HepG2 (cell line): ENCODE data around the gene PRXL2B. TPM values are rescaled to one million over a fixed set of nuclear protein-coding genes. Genes with fewer than 3 reads are reported as not detected.

ENCODE experiments used
- ATAC-seq: fragments of 200-7000 bp; cut with Tn5 transposase; 3 replicates; pipeline ENCODE4 v1.9.1; 2020; ENCODE audit warnings: mild to moderate bottlenecking, moderate library complexity
- BruUV-seq: library from RNA; stranded (reverse); fragments of 400-500 nt; replicated peaks from 2 replicates; lab custom pipeline; 2021; lab: Mats Ljungman, UMichigan
- CTCF ChIA-PET: fragments of 300-600 bp; formaldehyde crosslinking; extraction: SDS; loops from one replicate; lab custom pipeline; 2021; ENCODE audit warnings: low total read pairs, inconsistent platforms, low intra/inter-chr PET ratio; lab: Yijun Ruan, JAX
- POLR2A ChIA-PET: fragments of 350-600 bp; sonication (Branson Sonifier 250); formaldehyde crosslinking; loops from one replicate; lab custom pipeline; 2020; ENCODE audit warnings: antibody characterized with exemption, inconsistent platforms; lab: Yijun Ruan, JAX
- DNase-seq: peaks from one replicate; pipeline ENCODE4 v3.0.0-alpha.2; 2015; ENCODE audit warnings: low spot score
- FAIRE-seq: peaks from 3 replicates; lab custom pipeline; 2011; peaks lifted over from hg19 to GRCh38; lab: Jason Lieb, UNC
- H2AFZ ChIP-seq: one replicate; pipeline ENCODE4 v1.6.1; 2011; ENCODE audit warnings: low read length, inconsistent platforms
- H3K27ac ChIP-seq: fragments of 300-600 bp; 3 replicates; pipeline ENCODE4 v1.8.0; 2011; ENCODE audit warnings: mixed run types, mild to moderate bottlenecking, mixed read lengths, low read length, inconsistent platforms; ENCODE audit not compliant: insufficient read depth; ENCODE audit errors: extremely low read length
- H3K27me3 ChIP-seq, 2 experiments: fragments of 200-600 bp in 1 of 2; 2 replicates in 1 of 2; 3 replicates in 1 of 2; pipeline versions ENCODE4 v1.6.0 to v1.8.0; 2011; ENCODE audit warnings: low read length in 2 of 2, mild to moderate bottlenecking in 2 of 2, moderate library complexity in 2 of 2, inconsistent platforms in 1 of 2; ENCODE audit not compliant: insufficient read depth in 2 of 2, control insufficient read depth in 1 of 2
- H3K36me3 ChIP-seq, 2 experiments: fragments of 200-600 bp in 1 of 2; replicated peaks in 1 of 2; 2 replicates in 1 of 2; 3 replicates in 1 of 2; pipeline versions ENCODE4 v1.5.1 to v1.8.0; 2011; ENCODE audit warnings: low read length in 2 of 2, inconsistent platforms in 1 of 2; ENCODE audit not compliant: insufficient read depth in 2 of 2, control insufficient read depth in 1 of 2
- H3K4me1 ChIP-seq: 2 replicates; pipeline ENCODE4 v1.5.1; 2012; ENCODE audit warnings: low read length, inconsistent platforms; ENCODE audit not compliant: insufficient read depth
- H3K4me2 ChIP-seq: 2 replicates; pipeline ENCODE4 v1.6.0; 2011; ENCODE audit warnings: low read depth, low read length, inconsistent platforms
- H3K4me3 ChIP-seq, 3 experiments: fragments of 200-600 bp in 1 of 3; sonication (generic), shearing (Covaris generic) in 1 of 3; replicated peaks in 1 of 3; 2 replicates each; pipeline ENCODE4 v1.5.1; 2011 to 2016; ENCODE audit warnings: low read length in 3 of 3, inconsistent platforms in 2 of 3, low read depth in 2 of 3, mild to moderate bottlenecking in 2 of 3, control low read depth in 1 of 3, mixed read lengths in 1 of 3; ENCODE audit not compliant: insufficient read depth in 1 of 3
- H3K79me2 ChIP-seq: one replicate; pipeline ENCODE4 v1.6.1; 2011; ENCODE audit warnings: low read length, inconsistent platforms; ENCODE audit not compliant: insufficient read depth
- H3K9ac ChIP-seq: 2 replicates; pipeline ENCODE4 v1.6.0; 2011; ENCODE audit warnings: mild to moderate bottlenecking, low read depth, low read length, inconsistent platforms; ENCODE audit not compliant: insufficient read depth
- H3K9me3 ChIP-seq: 2 replicates; pipeline ENCODE4 v1.5.1; 2012; ENCODE audit warnings: mild to moderate bottlenecking, low read length
- H4K20me1 ChIP-seq: 2 replicates; pipeline ENCODE4 v1.6.0; 2011; ENCODE audit warnings: inconsistent platforms, mild to moderate bottlenecking, low read length, moderate library complexity; ENCODE audit not compliant: insufficient read depth
- CHCHD3 ChIP-seq: sonication (generic); formaldehyde crosslinking; IDR thresholded peaks from 2 replicates; pipeline ENCODE4 v1.8.0; 2022; ENCODE audit warnings: mild to moderate bottlenecking, missing genetic modification reagents, moderate library complexity
- FOXK2 ChIP-seq: fragments of 450-650 bp; IDR thresholded peaks from 2 replicates; pipeline ENCODE4 v1.6.1; 2016
- HOXD1 ChIP-seq: sonication (generic); formaldehyde crosslinking; IDR thresholded peaks from 2 replicates; pipeline ENCODE4 v1.5.0; 2020; ENCODE audit warnings: missing genetic modification reagents
- PHB2 ChIP-seq: fragments of 450-650 bp; IDR thresholded peaks from 2 replicates; pipeline ENCODE4 v1.6.1; 2018; ENCODE audit not compliant: partially characterized antibody
- ZBTB38 ChIP-seq: sonication (generic); formaldehyde crosslinking; IDR thresholded peaks from 2 replicates; pipeline ENCODE4 v1.5.1; 2020; ENCODE audit warnings: mild to moderate bottlenecking, missing genetic modification reagents
- ZBTB7A ChIP-seq: sonication (generic); formaldehyde crosslinking; IDR thresholded peaks from 2 replicates; pipeline ENCODE4 v1.8.0; 2022; ENCODE audit warnings: mild to moderate bottlenecking, missing genetic modification reagents
- ZFP41 ChIP-seq: sonication (generic); formaldehyde crosslinking; IDR thresholded peaks from 2 replicates; pipeline ENCODE4 v1.4.0; 2020; ENCODE audit warnings: mild to moderate bottlenecking, missing genetic modification reagents, borderline replicate concordance
- ZMYM3 ChIP-seq: sonication (generic); formaldehyde crosslinking; IDR thresholded peaks from 2 replicates; pipeline ENCODE4 v1.5.1; 2020; ENCODE audit warnings: mild to moderate bottlenecking, missing genetic modification reagents
- ZNF562 ChIP-seq: sonication (generic); formaldehyde crosslinking; IDR thresholded peaks from 2 replicates; pipeline ENCODE4 v1.8.0; 2022; ENCODE audit warnings: missing genetic modification reagents, borderline replicate concordance
- ZNF629 ChIP-seq: sonication (generic); formaldehyde crosslinking; conservative IDR thresholded peaks from 2 replicates; pipeline ENCODE4 v1.5.0; 2020; ENCODE audit warnings: missing genetic modification reagents
- ZNF660 ChIP-seq: sonication (generic); formaldehyde crosslinking; IDR thresholded peaks from 2 replicates; pipeline ENCODE4 v1.5.1; 2020; ENCODE audit warnings: mild to moderate bottlenecking, low read depth, missing genetic modification reagents, borderline replicate concordance
- ZNF670 ChIP-seq: sonication (generic); formaldehyde crosslinking; IDR thresholded peaks from 2 replicates; pipeline ENCODE4 v1.8.0; 2022; ENCODE audit warnings: mild to moderate bottlenecking, missing genetic modification reagents, borderline replicate concordance
- WGBS: methylation state at CpG from one replicate; pipeline ENCODE4 v1.1.6; 2017; ENCODE audit warnings: low lambda C conversion rate; 5-methylcytosine and 5-hydroxymethylcytosine counted together
- in situ Hi-C: cut with HindIII; loops from 2 replicates; pipeline ENCODE4 v1.10.0; 2017; ENCODE audit warnings: low pct_unique_long_range_greater_than_20kb; ENCODE audit not compliant: extremely low pct_ligation_motif_present
- intact Hi-C: fragments of 100-400 bp; cut with micrococcal nuclease; formaldehyde crosslinking; loops from one replicate; pipeline ENCODE4 v1.10.0; 2022; ENCODE audit not compliant: unreplicated experiment
- polyA plus RNA-seq, 8 experiments: library from polyadenylated mRNA; depleted of rRNA in 3 of 8; stranded (reverse) in 7 of 8; unstranded in 1 of 8; fragments of >200 nt; fragmentation: Illumina TruSeq in 4 of 8; extraction: Trizol in 4 of 8; gene quantifications; 2 replicates each; pipeline versions ENCODE4 v1.2.1 to v1.2.3, GENCODE V29; 2011 to 2016; ENCODE audit warnings: low read depth in 4 of 8, missing spikeins in 1 of 8, mixed read lengths in 1 of 8; ENCODE audit not compliant: insufficient read depth in 1 of 8
- total RNA-seq, 5 experiments: library from RNA; depleted of rRNA; stranded (reverse); fragments of >200 nt; fragmentation: Illumina TruSeq; extraction: Trizol; gene quantifications; 2 replicates each; pipeline ENCODE4 v1.2.3, GENCODE V29; 2016; ENCODE audit warnings: low read depth in 1 of 5
- TF ChIP-seq, protein P1 (sequence below): IDR thresholded peaks from 2 replicates; pipeline ENCODE4 v1.6.1; 2012; ENCODE audit warnings: inconsistent platforms
- TF ChIP-seq, protein P2 (sequence below): sonication (generic); formaldehyde crosslinking; IDR thresholded peaks from 2 replicates; pipeline ENCODE4 v1.8.0; 2022; ENCODE audit warnings: low read depth, missing genetic modification reagents
- TF ChIP-seq, protein P3 (sequence below): sonication (generic); formaldehyde crosslinking; IDR thresholded peaks from 2 replicates; pipeline ENCODE4 v1.5.1; 2020; ENCODE audit warnings: mild to moderate bottlenecking, missing genetic modification reagents, moderate library complexity

Gene PRXL2B
- total and polyA plus RNA-seq, 2 of the 13 experiments (the other 11 are each of a cell fraction or from before 2014, with no cell fraction given) = 16.8 to 22.1 TPM

DNA sequence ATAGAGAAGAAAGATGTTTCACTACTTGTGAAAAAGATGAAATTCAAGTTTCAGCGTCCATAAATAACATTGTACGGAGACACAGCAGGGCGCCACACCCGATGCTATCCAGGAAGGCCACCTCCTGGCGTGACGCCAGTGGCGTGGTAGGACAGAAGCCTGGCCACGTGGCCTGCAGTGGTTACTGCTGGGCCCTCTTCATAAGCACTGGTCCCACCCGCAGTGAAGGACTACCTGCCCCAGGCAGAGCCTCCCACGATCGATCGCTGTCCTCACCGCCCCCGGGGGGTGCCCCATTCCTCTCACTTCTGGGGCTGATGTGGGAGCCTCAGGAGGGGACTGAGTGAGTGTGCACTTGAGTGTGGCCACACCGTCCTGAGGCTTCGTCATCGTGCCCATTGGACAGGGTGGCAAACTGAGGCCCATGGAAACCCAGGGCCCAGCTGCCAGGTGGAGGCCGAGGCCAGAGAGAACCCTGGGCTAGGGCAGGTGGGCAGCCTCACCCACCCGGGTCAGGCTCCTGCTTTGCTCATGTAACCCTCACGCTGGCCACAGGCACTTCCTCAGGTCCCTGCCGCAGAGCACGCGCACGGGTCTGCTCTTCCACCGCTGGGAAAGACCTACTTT is 44.8 kb upstream of the PRXL2B start (continued):
- TF ChIP-seq, protein P1, sequence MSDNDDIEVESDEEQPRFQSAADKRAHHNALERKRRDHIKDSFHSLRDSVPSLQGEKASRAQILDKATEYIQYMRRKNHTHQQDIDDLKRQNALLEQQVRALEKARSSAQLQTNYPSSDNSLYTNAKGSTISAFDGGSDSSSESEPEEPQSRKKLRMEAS = 0 out of 2 replicates have a peak, but pooled peaks have one; percentile 29
- TF ChIP-seq ZNF629 = peak; percentile 97
- no peak for TF ChIP-seq ZFP41 (CRISPR knock-in tag)
- no peak for TF ChIP-seq PHB2
- peak; percentile 94 for TF ChIP-seq ZMYM3
- no peak for TF ChIP-seq ZNF660 (CRISPR knock-in tag)
- no peak for TF ChIP-seq ZBTB7A (CRISPR knock-in tag)
- TF ChIP-seq, protein P2, sequence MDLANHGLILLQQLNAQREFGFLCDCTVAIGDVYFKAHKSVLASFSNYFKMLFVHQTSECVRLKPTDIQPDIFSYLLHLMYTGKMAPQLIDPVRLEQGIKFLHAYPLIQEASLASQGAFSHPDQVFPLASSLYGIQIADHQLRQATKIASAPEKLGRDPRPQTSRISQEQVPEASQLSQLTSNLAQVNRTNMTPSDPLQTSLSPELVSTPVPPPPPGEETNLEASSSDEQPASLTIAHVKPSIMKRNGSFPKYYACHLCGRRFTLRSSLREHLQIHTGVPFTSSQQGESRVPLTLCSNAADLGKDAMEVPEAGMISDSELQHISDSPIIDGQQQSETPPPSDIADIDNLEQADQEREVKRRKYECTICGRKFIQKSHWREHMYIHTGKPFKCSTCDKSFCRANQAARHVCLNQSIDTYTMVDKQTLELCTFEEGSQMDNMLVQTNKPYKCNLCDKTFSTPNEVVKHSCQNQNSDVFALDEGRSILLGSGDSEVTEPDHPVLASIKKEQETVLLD (CRISPR knock-in tag) = no peak
- TF ChIP-seq ZBTB38 (CRISPR knock-in tag) = 0 out of 2 replicates have a peak, but pooled peaks have one; percentile 17

DNA sequence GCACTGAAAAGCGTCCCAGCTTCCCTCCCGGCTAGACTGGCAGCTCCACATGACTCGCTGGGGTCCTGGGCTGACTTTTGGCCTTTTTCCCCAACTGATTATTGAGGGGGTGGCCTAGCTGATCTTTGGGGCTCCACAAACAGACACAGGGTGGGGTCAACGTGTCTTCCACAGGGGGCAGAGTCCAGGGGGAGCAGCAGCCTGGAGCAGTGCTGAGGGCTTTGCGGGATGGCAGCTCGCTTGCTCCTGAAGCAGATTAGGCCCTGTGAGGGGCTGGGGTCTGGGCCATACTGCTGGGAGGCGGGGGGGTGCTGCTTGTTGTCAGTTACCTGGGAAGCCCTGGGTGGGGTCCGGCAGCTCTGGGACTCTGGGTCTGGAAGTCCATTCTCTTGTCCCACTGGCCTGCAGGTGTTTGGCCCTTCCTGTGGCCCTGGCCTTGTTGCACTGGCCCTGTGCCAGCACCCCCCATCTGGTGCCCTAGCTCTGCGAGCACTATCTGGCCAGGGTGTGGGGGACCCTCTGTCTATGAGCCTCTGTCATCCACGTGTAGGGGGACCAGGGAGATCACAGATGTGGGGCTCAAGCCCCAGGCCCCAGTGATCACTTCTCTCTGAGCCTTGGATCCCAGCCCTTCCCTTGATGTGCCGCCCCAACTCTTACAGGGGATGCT is 44.2 kb upstream of the PRXL2B start:
- ChIA-PET POLR2A (interaction anchor here (1.5 kb wide), 2 partner anchors 16 to 44 kb away, joined by 3 read pairs; partner anchors contain the start of genes PANK4 and PRXL2B), CTCF (no interaction called here)
- peaks cover 4 to 6% of the 10 kb centered on the region in 2 experiments; a peak in 3 of 5 replicates for H3K27me3 ChIP-seq
- no peak for ATAC-seq
- H3K9me3 ChIP-seq = no peaks in the 10 kb centered on the region
- WGBS = 16% methylated on average over 5 of the region's 11 CpGs
- H3K4me2 ChIP-seq = peak overlapping the region; percentile 20; the same call in 1 of the 2 replicates
- H3K36me3 ChIP-seq = no peaks in the 10 kb centered on the region
- H3K4me1 ChIP-seq = peaks cover 52% of the 10 kb centered on the region
- no peak for DNase-seq
- no peaks in the 10 kb centered on the region for H3K79me2 ChIP-seq
- in situ Hi-C loops (no loop called here), intact Hi-C loops (no loop called here)
- no peak overlapping the region; a peak in 1 of 6 replicates for H3K4me3 ChIP-seq
- no peak for FAIRE-seq
- no peak overlapping the region for H3K9ac ChIP-seq
- no TSS peak for BruUV-seq
- no peak overlapping the region for H2AFZ ChIP-seq
- H3K27ac ChIP-seq = no peak overlapping the region
- no peaks in the 10 kb centered on the region for H4K20me1 ChIP-seq
- no peak for TF ChIP-seq FOXK2
- no peak for TF ChIP-seq HOXD1 (CRISPR knock-in tag)
- no peak for TF ChIP-seq ZNF562 (CRISPR knock-in tag)
- 0 out of 2 replicates have a peak, but pooled peaks have one; percentile 33 for TF ChIP-seq ZNF670 (CRISPR knock-in tag)
- 0 out of 2 replicates have a peak, but pooled peaks have one; percentile 58 for TF ChIP-seq CHCHD3 (CRISPR knock-in tag)
- TF ChIP-seq, protein P3, sequence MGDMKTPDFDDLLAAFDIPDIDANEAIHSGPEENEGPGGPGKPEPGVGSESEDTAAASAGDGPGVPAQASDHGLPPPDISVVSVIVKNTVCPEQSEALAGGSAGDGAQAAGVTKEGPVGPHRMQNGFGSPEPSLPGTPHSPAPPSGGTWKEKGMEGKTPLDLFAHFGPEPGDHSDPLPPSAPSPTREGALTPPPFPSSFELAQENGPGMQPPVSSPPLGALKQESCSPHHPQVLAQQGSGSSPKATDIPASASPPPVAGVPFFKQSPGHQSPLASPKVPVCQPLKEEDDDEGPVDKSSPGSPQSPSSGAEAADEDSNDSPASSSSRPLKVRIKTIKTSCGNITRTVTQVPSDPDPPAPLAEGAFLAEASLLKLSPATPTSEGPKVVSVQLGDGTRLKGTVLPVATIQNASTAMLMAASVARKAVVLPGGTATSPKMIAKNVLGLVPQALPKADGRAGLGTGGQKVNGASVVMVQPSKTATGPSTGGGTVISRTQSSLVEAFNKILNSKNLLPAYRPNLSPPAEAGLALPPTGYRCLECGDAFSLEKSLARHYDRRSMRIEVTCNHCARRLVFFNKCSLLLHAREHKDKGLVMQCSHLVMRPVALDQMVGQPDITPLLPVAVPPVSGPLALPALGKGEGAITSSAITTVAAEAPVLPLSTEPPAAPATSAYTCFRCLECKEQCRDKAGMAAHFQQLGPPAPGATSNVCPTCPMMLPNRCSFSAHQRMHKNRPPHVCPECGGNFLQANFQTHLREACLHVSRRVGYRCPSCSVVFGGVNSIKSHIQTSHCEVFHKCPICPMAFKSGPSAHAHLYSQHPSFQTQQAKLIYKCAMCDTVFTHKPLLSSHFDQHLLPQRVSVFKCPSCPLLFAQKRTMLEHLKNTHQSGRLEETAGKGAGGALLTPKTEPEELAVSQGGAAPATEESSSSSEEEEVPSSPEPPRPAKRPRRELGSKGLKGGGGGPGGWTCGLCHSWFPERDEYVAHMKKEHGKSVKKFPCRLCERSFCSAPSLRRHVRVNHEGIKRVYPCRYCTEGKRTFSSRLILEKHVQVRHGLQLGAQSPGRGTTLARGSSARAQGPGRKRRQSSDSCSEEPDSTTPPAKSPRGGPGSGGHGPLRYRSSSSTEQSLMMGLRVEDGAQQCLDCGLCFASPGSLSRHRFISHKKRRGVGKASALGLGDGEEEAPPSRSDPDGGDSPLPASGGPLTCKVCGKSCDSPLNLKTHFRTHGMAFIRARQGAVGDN (CRISPR knock-in tag) = peak; percentile 8; the same call in 1 of the 2 replicates
